G401.6 (cell line): ENCODE results near the gene DNASE1.
"Not testable (repeated sequence)": the region's sequence is repeated elsewhere in the genome, so short reads cannot be mapped to it uniquely, and the experiment has no call there.

ENCODE experiments used
- FAIRE-seq: peaks from 2 replicates; lab custom pipeline; 2012; peaks lifted over from hg19 to GRCh38; lab: Jason Lieb, UNC

The DNASE1 gene

GRCh38 chr16:3641801-3642396, 12.6 kb upstream of the DNASE1 start:
- FAIRE-seq, result no peak

- FAIRE-seq, result no peak
These were observed 11.9 kb upstream of the DNASE1 start for GRCh38 chr16:3642397-3643094.

- FAIRE-seq, result no peak
These were observed 11.3 kb upstream of the DNASE1 start for GRCh38 chr16:3643095-3643730.

- no peak for FAIRE-seq
These were observed 9.4 kb upstream of the DNASE1 start for GRCh38 chr16:3645108-3645503.

- no peak for FAIRE-seq
These were observed 8.8 kb upstream of the DNASE1 start for GRCh38 chr16:3645504-3646347.

GRCh38 chr16:3646348-3646920, 8.1 kb upstream of the DNASE1 start:
- FAIRE-seq, result no peak

GRCh38 chr16:3650631-3651265, 3.7 kb upstream of the DNASE1 start:
- FAIRE-seq, result no peak

GRCh38 chr16:3651461-3652372, 2.8 kb upstream of the DNASE1 start:
- no peak for FAIRE-seq

GRCh38 chr16:3652373-3653195, 1.9 kb upstream of the DNASE1 start:
- no peak for FAIRE-seq

- no peak for FAIRE-seq
These were observed 522 bp downstream of the DNASE1 start for GRCh38 chr16:3655030-3655395.

GRCh38 chr16:3655396-3656159, 1.1 kb downstream of the DNASE1 start:
- no peak for FAIRE-seq

GRCh38 chr16:3656160-3656490, 1.6 kb downstream of the DNASE1 start:
- FAIRE-seq, result not testable (repeated sequence)

GRCh38 chr16:3656491-3657468, 2.3 kb downstream of the DNASE1 start:
- no peak for FAIRE-seq

- FAIRE-seq, result no peak
These were observed 4.8 kb downstream of the DNASE1 start for GRCh38 chr16:3659251-3659650.

- FAIRE-seq, result no peak
These were observed 6.8 kb downstream of the DNASE1 start for GRCh38 chr16:3661311-3661710.

- FAIRE-seq, result no peak
These were observed 7.4 kb downstream of the DNASE1 start for GRCh38 chr16:3661922-3662321.

- no peak for FAIRE-seq
These were observed 8.1 kb downstream of the DNASE1 start for GRCh38 chr16:3662601-3663000.
